ENCODE measurements around the gene PPP1R2. TPM values are rescaled to one million over a fixed set of nuclear protein-coding genes. Genes with fewer than 3 reads are reported as not detected.
A peak's percentile ranks its signal among the peaks of the same experiment; 100 is the strongest.

The PPP1R2 gene
- total RNA-seq, 4 donors from 2014 or later: 31.8 to 60.5 (median 46.1) TPM

- H3K9me3 ChIP-seq: no peaks in the 10 kb centered on the region
- H3K27ac ChIP-seq: peak overlapping the region in 1 of 4 donors; percentile 11
- no peak for DNase-seq
- intact Hi-C loops (cut with DNase I): no loop called here
- H3K4me1 ChIP-seq: peaks cover 27 to 89% (median 34%) of the 10 kb centered on the region in 3 donors
- TF ChIP-seq POLR2A (IDR thresholded peaks at IDR 0.05): no peak
- TF ChIP-seq CTCF (IDR thresholded peaks at IDR 0.05): no peak
- no peaks in the 10 kb centered on the region for H3K36me3 ChIP-seq
- H3K27me3 ChIP-seq: no peaks in the 10 kb centered on the region
- no peak overlapping the region for H3K4me3 ChIP-seq
These were observed 5.4 kb upstream of the PPP1R2 start for GRCh38 chr3:195548501-195548900.

GRCh38 chr3:195548006-195548405 lies 4.9 kb upstream of the PPP1R2 start:
- Histone ChIP-seq H3K36me3 (no peaks in the 10 kb centered on the region), H3K4me3 (no peak overlapping the region), H3K9me3 (no peaks in the 10 kb centered on the region), H3K27me3 (no peaks in the 10 kb centered on the region), H3K27ac (no peak overlapping the region), H3K4me1 (peaks cover 27 to 88% (median 34%) of the 10 kb centered on the region in 3 donors)
- TF ChIP-seq CTCF (IDR thresholded peaks at IDR 0.05) (no peak), POLR2A (IDR thresholded peaks at IDR 0.05) (no peak)
- DNase-seq: no peak
- intact Hi-C loops (cut with DNase I): no loop called here
- WGBS, 2 donors: 91 to 94% methylated on average over 8 of the region's 8 CpGs

- no peak for DNase-seq
- 3 to 20% methylated on average over 2 to 4 of the region's 4 CpGs for WGBS, 2 donors
- intact Hi-C loops (cut with DNase I): no loop called here
- H3K4me1 ChIP-seq: peaks cover 31 to 86% (median 34%) of the 10 kb centered on the region in 3 donors
- no peaks in the 10 kb centered on the region for H3K27me3 ChIP-seq
- peak overlapping the region in 2 of 4 donors; percentile 18 to 44 for H3K4me3 ChIP-seq
- no peaks in the 10 kb centered on the region for H3K36me3 ChIP-seq
- TF ChIP-seq POLR2A (IDR thresholded peaks at IDR 0.05) (no peak), CTCF (IDR thresholded peaks at IDR 0.05) (no peak)
- no peaks in the 10 kb centered on the region for H3K9me3 ChIP-seq
- H3K27ac ChIP-seq: peak overlapping the region; percentile 68 to 95 (median 82)
These were observed 3.0 kb upstream of the PPP1R2 start for GRCh38 chr3:195546130-195546560.

DNA sequence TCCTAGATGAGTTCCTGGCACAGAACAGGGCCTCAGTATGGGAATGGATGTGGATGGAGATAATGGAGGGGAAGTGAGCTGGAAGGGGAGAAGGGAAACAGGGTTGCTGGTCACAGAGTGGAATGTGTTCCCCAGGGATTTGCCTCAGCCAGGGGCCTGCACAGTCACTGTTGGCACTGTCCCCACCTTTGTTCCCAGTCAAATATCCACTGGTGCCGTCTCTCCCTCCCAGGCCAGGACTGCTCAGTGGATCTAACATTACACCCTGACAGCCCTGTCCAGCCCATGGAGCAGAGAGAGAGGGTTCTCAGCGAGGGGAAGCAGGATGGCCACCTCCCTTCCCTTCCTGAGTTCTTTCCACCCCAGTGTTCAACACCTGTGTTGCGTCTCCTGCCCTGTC lies 1.5 kb upstream of the PPP1R2 start:
- H3K4me1 ChIP-seq: peaks cover 31 to 87% (median 32%) of the 10 kb centered on the region in 3 donors
- no peak overlapping the region for H3K4me3 ChIP-seq
- H3K9me3 ChIP-seq: no peaks in the 10 kb centered on the region
- intact Hi-C loops (cut with DNase I): no loop called here
- no peaks in the 10 kb centered on the region for H3K36me3 ChIP-seq
- 92 to 100% methylated on average over 1 to 3 of the region's 3 CpGs for WGBS, 2 donors
- no peak for DNase-seq
- TF ChIP-seq POLR2A (IDR thresholded peaks at IDR 0.05) (no peak), CTCF (IDR thresholded peaks at IDR 0.05) (no peak)
- H3K27ac ChIP-seq: peak overlapping the region in 3 of 4 donors; percentile 95 to 96 (median 95)
- H3K27me3 ChIP-seq: no peaks in the 10 kb centered on the region

GRCh38 chr3:195544230-195544536 lies 1.1 kb upstream of the PPP1R2 start:
- intact Hi-C loops (cut with DNase I): no loop called here
- Histone ChIP-seq H3K4me3 (peak overlapping the region in 2 of 4 donors; percentile 60 to 95), H3K36me3 (no peaks in the 10 kb centered on the region), H3K27me3 (no peaks in the 10 kb centered on the region), H3K27ac (peak overlapping the region; percentile 92 to 96 (median 95)), H3K4me1 (peaks cover 31 to 87% (median 32%) of the 10 kb centered on the region in 3 donors), H3K9me3 (no peaks in the 10 kb centered on the region)
- 73 to 96% methylated on average over 4 of the region's 4 CpGs for WGBS, 2 donors
- TF ChIP-seq POLR2A (IDR thresholded peaks at IDR 0.05) (no peak), CTCF (IDR thresholded peaks at IDR 0.05) (no peak)
- no peak for DNase-seq

Data from esophagus squamous epithelium (tissue), 5 donors.